IMR-90 (cell line): ENCODE data around the gene DOCK6. TPM values are rescaled to one million over a fixed set of nuclear protein-coding genes. Genes with fewer than 3 reads are reported as not detected.

ENCODE experiments used
- ATAC-seq: fragments of 200-7000 bp; cut with Tn5 transposase; 2 replicates; pipeline ENCODE4 v1.9.1; 2020; ENCODE audit warnings: low read depth, mild to moderate bottlenecking, moderate library complexity
- BruUV-seq: library from RNA; stranded (reverse); fragments of 400-500 nt; replicated peaks from 2 replicates; lab custom pipeline; 2021; lab: Mats Ljungman, UMichigan
- CTCF ChIA-PET: fragments of 300-600 bp; formaldehyde crosslinking; extraction: SDS; loops from one replicate; lab custom pipeline; 2021; ENCODE audit warnings: antibody characterized with exemption; lab: Yijun Ruan, JAX
- POLR2A ChIA-PET: fragments of 300-600 bp; sonication (Branson Sonifier 250); formaldehyde crosslinking; loops from one replicate; lab custom pipeline; 2022; ENCODE audit warnings: antibody characterized with exemption; ENCODE audit not compliant: unreplicated experiment; lab: Charles Lee
- DNase-seq: peaks from one replicate; pipeline ENCODE4 v3.0.0; 2013
- H2AFZ ChIP-seq: replicated peaks from 2 replicates; pipeline ENCODE3; 2013; ENCODE audit warnings: low read length, mild to moderate bottlenecking; ENCODE audit not compliant: poor library complexity
- H2AK5ac ChIP-seq: 2 replicates; pipeline ENCODE4 v1.6.1; 2013; ENCODE audit warnings: low read depth, low read length, inconsistent platforms
- H2AK9ac ChIP-seq: replicated peaks from 2 replicates; pipeline ENCODE3; 2013; ENCODE audit warnings: mild to moderate bottlenecking, low read depth, low read length, moderate library complexity; ENCODE audit not compliant: poor library complexity
- H2BK120ac ChIP-seq: 2 replicates; pipeline ENCODE4 v1.6.1; 2013; ENCODE audit warnings: low read depth, low read length, inconsistent platforms
- H2BK15ac ChIP-seq: 3 replicates; pipeline ENCODE4 v1.6.1; 2013; ENCODE audit warnings: low read depth, low read length, inconsistent platforms
- H2BK20ac ChIP-seq: 2 replicates; pipeline ENCODE4 v1.6.1; 2013; ENCODE audit warnings: low read depth, mild to moderate bottlenecking, inconsistent platforms, low read length, moderate library complexity
- H2BK5ac ChIP-seq: 2 replicates; pipeline ENCODE4 v1.6.1; 2013; ENCODE audit warnings: mild to moderate bottlenecking, low read depth, low read length, inconsistent platforms; ENCODE audit not compliant: poor library complexity, severe bottlenecking
- H3K14ac ChIP-seq: replicated peaks from 2 replicates; pipeline ENCODE4 v1.6.1; 2013; ENCODE audit warnings: low read depth, low read length, inconsistent platforms
- H3K18ac ChIP-seq: 2 replicates; pipeline ENCODE4 v1.6.1; 2013; ENCODE audit warnings: low read depth, low read length, control low read depth
- H3K23ac ChIP-seq: 2 replicates; pipeline ENCODE4 v1.6.1; 2013; ENCODE audit warnings: low read depth, low read length, inconsistent platforms
- H3K27ac ChIP-seq: 2 replicates; pipeline ENCODE4 v1.5.1; 2013; ENCODE audit warnings: mild to moderate bottlenecking, control low read depth, low read length; ENCODE audit not compliant: insufficient read depth
- H3K27me3 ChIP-seq: 2 replicates; pipeline ENCODE4 v1.6.1; 2013; ENCODE audit warnings: low read length; ENCODE audit not compliant: control insufficient read depth, insufficient read depth
- H3K36me3 ChIP-seq: 2 replicates; pipeline ENCODE4 v1.6.1; 2013; ENCODE audit warnings: low read length, mixed read lengths; ENCODE audit not compliant: control insufficient read depth, insufficient read depth
- H3K4ac ChIP-seq: 2 replicates; pipeline ENCODE4 v1.6.1; 2013; ENCODE audit warnings: low read depth, low read length, inconsistent platforms
- H3K4me1 ChIP-seq: 2 replicates; pipeline ENCODE4 v1.6.1; 2013; ENCODE audit warnings: low read length, mixed read lengths; ENCODE audit not compliant: control insufficient read depth, insufficient read depth
- H3K4me2 ChIP-seq: 2 replicates; pipeline ENCODE4 v1.6.1; 2013; ENCODE audit warnings: low read depth, mild to moderate bottlenecking, control low read depth, low read length, moderate library complexity
- H3K4me3 ChIP-seq: 2 replicates; pipeline ENCODE4 v1.5.1; 2013; ENCODE audit warnings: low read depth, mild to moderate bottlenecking, control low read depth, low read length, moderate library complexity; ENCODE audit not compliant: insufficient read depth
- H3K56ac ChIP-seq: 2 replicates; pipeline ENCODE4 v1.6.1; 2013; ENCODE audit warnings: low read length, inconsistent platforms; ENCODE audit not compliant: insufficient read depth; ENCODE audit errors: extremely low read depth
- H3K79me1 ChIP-seq, 2 experiments: 2 replicates each; pipeline ENCODE4 v1.6.1; 2013; ENCODE audit warnings: low read length in 2 of 2, inconsistent platforms in 1 of 2, low read depth in 1 of 2
- H3K9ac ChIP-seq: 2 replicates; pipeline ENCODE4 v1.6.1; 2013; ENCODE audit warnings: low read depth, low read length, control low read depth
- H3K9me1 ChIP-seq: 2 replicates; pipeline ENCODE4 v1.6.1; 2013; ENCODE audit warnings: low read length, inconsistent platforms; ENCODE audit not compliant: insufficient read depth
- H3K9me3 ChIP-seq: 2 replicates; pipeline ENCODE4 v1.6.1; 2013; ENCODE audit warnings: low read length; ENCODE audit not compliant: control insufficient read depth, insufficient read depth
- H4K20me1 ChIP-seq: 2 replicates; pipeline ENCODE4 v1.6.1; 2013; ENCODE audit warnings: low read length, inconsistent platforms; ENCODE audit not compliant: insufficient read depth
- H4K5ac ChIP-seq: 2 replicates; pipeline ENCODE4 v1.6.1; 2013; ENCODE audit warnings: mild to moderate bottlenecking, low read depth, low read length, control low read depth
- H4K8ac ChIP-seq, 2 experiments: 2 replicates each; pipeline ENCODE4 v1.6.1; 2013; ENCODE audit warnings: low read depth in 2 of 2, low read length in 2 of 2, control low read depth in 1 of 2, inconsistent platforms in 1 of 2
- H4K91ac ChIP-seq: 2 replicates; pipeline ENCODE4 v1.6.1; 2013; ENCODE audit warnings: low read depth, low read length, inconsistent platforms; ENCODE audit not compliant: insufficient read depth
- CEBPB ChIP-seq: IDR thresholded peaks from 2 replicates; pipeline ENCODE4 v1.6.1; 2012; ENCODE audit warnings: low read depth, low read length, improper control_type of control experiment
- CTCF ChIP-seq: conservative IDR thresholded peaks from 2 replicates; pipeline ENCODE4 v1.5.1; 2012; ENCODE audit warnings: mild to moderate bottlenecking, low read depth, low read length, improper control_type of control experiment
- MAZ ChIP-seq: IDR thresholded peaks from 2 replicates; pipeline ENCODE4 v1.6.1; 2012; ENCODE audit warnings: low read depth, mild to moderate bottlenecking, low read length, improper control_type of control experiment, moderate library complexity, borderline replicate concordance
- RAD21 ChIP-seq: IDR thresholded peaks from 2 replicates; pipeline ENCODE4 v1.6.1; 2012; ENCODE audit warnings: low read length, improper control_type of control experiment
- RCOR1 ChIP-seq: IDR thresholded peaks from 2 replicates; pipeline ENCODE4 v1.6.1; 2012; ENCODE audit warnings: mild to moderate bottlenecking, low read length, improper control_type of control experiment; ENCODE audit not compliant: insufficient replicate concordance
- SMC3 ChIP-seq: fragments of 150-350 bp; IDR thresholded peaks from 2 replicates; pipeline ENCODE4 v1.6.1; 2016; ENCODE audit warnings: low read depth, mild to moderate bottlenecking, antibody characterized with exemption, low read length, moderate library complexity
- WGBS, 2 experiments: methylation state at CpG; one replicate each; pipeline versions ENCODE4 v1.1.5 to v1.1.7; 2013; ENCODE audit warnings: missing lambda C conversion rate in 2 of 2; ENCODE audit not compliant: insufficient read length in 1 of 2; ENCODE audit errors: extremely low coverage in 2 of 2; 5-methylcytosine and 5-hydroxymethylcytosine counted together
- dilution Hi-C: fragments of 300-500 bp; cut with HindIII; formaldehyde crosslinking; loops from one replicate; pipeline ENCODE4 v1.14.3; 2018; ENCODE audit warnings: low sequenced_read_pairs; ENCODE audit not compliant: unreplicated experiment
- in situ Hi-C: fragments of 300-500 bp; cut with MboI; formaldehyde crosslinking; loops from 3 replicates; pipeline ENCODE4 v1.14.3; 2019; ENCODE audit warnings: low sequenced_read_pairs, inconsistent platforms, mixed read lengths
- intact Hi-C: fragments of 100-400 bp; cut with micrococcal nuclease; formaldehyde crosslinking; loops from 2 replicates; pipeline ENCODE4 v1.10.0; 2022
- polyA plus RNA-seq, 3 experiments: library from polyadenylated mRNA; depleted of rRNA; stranded (reverse); fragments of >200 nt; gene quantifications; 2 replicates each; pipeline ENCODE4 v1.2.3, GENCODE V29; 2012; ENCODE audit warnings: low replicate concordance in 1 of 3
- total RNA-seq: library from RNA; depleted of rRNA; stranded (reverse); fragments of >200 nt; gene quantifications from 2 replicates; pipeline ENCODE4 v1.2.3, GENCODE V29; 2012

The DOCK6 gene
- total and polyA plus RNA-seq, 2 of the 4 experiments (the other 2 are of a cell fraction): 5.0 to 18.4 TPM

GRCh38 chr19:11210656-11210928 lies 51.7 kb downstream of the DOCK6 start:
- ChIA-PET POLR2A (no interaction called here), CTCF (no interaction called here)
- Histone ChIP-seq H2BK20ac (no peak overlapping the region), H3K23ac (no peak overlapping the region), H4K5ac (no peak overlapping the region), H2AK5ac (no peak overlapping the region), H2BK15ac (no peak overlapping the region), H3K56ac (no peak overlapping the region), H3K4ac (no peak overlapping the region), H4K8ac (no peak overlapping the region), H3K9me3 (no peaks in the 10 kb centered on the region), H3K4me3 (no peak overlapping the region), H3K36me3 (peaks cover 43% of the 10 kb centered on the region), H3K79me1 (no peaks in the 10 kb centered on the region; a peak in 1 of 4 replicates), H3K27me3 (no peaks in the 10 kb centered on the region), H2AFZ (no peak overlapping the region), H3K4me1 (no peaks in the 10 kb centered on the region), H3K14ac (no peak overlapping the region), H2BK5ac (no peak overlapping the region), H2AK9ac (peak overlapping the region; percentile 82), H3K9me1 (peaks cover 26% of the 10 kb centered on the region), H3K4me2 (no peak overlapping the region), H4K20me1 (peaks cover 20% of the 10 kb centered on the region), H4K91ac (no peak overlapping the region), H3K27ac (no peak overlapping the region), H2BK120ac (no peak overlapping the region), H3K9ac (no peak overlapping the region), H3K18ac (no peak overlapping the region)
- dilution Hi-C loops (no loop called here), in situ Hi-C loops (no loop called here), intact Hi-C loops (no loop called here)
- TF ChIP-seq SMC3 (no peak), RCOR1 (no peak), CTCF (no peak), MAZ (no peak), RAD21 (no peak), CEBPB (no peak)
- DNase-seq (no peak), ATAC-seq (no peak)
- no TSS peak for BruUV-seq
- 100% methylated on average over 1 of the region's 1 CpG; no CpG with 5 or more reads in 1 of the 2 experiments for WGBS, 2 experiments
